ENCODE results near the gene ASAP2.

ASAP2 gene

DNA sequence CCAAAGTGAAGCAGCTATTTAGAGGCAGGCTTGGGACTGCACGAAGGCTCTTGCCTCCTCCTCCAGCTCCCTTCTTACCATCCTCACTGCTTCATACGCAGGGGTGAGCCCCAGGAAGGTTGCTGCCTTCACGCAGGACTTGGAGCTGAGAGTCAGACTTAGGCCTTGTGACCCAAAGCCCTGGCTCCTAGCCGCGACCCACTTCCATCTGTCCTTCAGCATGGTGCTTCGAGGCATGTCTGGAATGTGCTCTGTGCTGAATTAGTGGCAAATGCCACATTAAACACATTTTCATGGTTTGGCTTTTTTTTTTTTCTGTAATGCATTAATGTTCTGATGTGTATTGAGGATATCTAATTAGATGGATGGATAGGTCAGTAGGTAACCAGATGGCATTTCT is 179.2 kb downstream of the ASAP2 start:
- Histone ChIP-seq H3K4me3 (ENCODE audit: low read length, poor library complexity, severe bottlenecking) (no peak overlapping the region), H3K36me3 (ENCODE audit: insufficient read depth, low read length) (peaks cover 36% of the 10 kb centered on the region; the same call in 1 of the 2 replicates), H2AFZ (ENCODE audit: low read length) (no peak overlapping the region), H3K4me1 (ENCODE audit: insufficient read depth, low read length, poor library complexity, severe bottlenecking) (no peaks in the 10 kb centered on the region), H4K20me1 (ENCODE audit: insufficient read depth, low read length, poor library complexity, severe bottlenecking) (no peaks in the 10 kb centered on the region), H3K9me2 (replicated peaks; ENCODE audit: low read depth, low read length) (no peaks in the 10 kb centered on the region), H3K9me3 (ENCODE audit: insufficient read depth, low read depth, low read length) (no peaks in the 10 kb centered on the region), H3K27me3 (ENCODE audit: insufficient read depth, low read length, poor library complexity, severe bottlenecking) (no peaks in the 10 kb centered on the region), H3K9ac (ENCODE audit: low read depth, low read length, poor library complexity, severe bottlenecking) (no peak overlapping the region), H3K79me2 (ENCODE audit: insufficient read depth, low read length) (no peaks in the 10 kb centered on the region), H3F3A (ENCODE audit: low read depth) (no peaks in the 10 kb centered on the region), H3K4me2 (ENCODE audit: low read depth, low read length, poor library complexity, severe bottlenecking) (no peak overlapping the region)
- no peak for TF ChIP-seq EZH2phosphoT487 (IDR thresholded peaks at IDR 0.05; ENCODE audit: borderline replicate concordance)
- TF ChIP-seq, protein P1, sequence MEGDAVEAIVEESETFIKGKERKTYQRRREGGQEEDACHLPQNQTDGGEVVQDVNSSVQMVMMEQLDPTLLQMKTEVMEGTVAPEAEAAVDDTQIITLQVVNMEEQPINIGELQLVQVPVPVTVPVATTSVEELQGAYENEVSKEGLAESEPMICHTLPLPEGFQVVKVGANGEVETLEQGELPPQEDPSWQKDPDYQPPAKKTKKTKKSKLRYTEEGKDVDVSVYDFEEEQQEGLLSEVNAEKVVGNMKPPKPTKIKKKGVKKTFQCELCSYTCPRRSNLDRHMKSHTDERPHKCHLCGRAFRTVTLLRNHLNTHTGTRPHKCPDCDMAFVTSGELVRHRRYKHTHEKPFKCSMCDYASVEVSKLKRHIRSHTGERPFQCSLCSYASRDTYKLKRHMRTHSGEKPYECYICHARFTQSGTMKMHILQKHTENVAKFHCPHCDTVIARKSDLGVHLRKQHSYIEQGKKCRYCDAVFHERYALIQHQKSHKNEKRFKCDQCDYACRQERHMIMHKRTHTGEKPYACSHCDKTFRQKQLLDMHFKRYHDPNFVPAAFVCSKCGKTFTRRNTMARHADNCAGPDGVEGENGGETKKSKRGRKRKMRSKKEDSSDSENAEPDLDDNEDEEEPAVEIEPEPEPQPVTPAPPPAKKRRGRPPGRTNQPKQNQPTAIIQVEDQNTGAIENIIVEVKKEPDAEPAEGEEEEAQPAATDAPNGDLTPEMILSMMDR (conservative IDR thresholded peaks at IDR 0.05; ENCODE audit: low read length), result no peak

DNA sequence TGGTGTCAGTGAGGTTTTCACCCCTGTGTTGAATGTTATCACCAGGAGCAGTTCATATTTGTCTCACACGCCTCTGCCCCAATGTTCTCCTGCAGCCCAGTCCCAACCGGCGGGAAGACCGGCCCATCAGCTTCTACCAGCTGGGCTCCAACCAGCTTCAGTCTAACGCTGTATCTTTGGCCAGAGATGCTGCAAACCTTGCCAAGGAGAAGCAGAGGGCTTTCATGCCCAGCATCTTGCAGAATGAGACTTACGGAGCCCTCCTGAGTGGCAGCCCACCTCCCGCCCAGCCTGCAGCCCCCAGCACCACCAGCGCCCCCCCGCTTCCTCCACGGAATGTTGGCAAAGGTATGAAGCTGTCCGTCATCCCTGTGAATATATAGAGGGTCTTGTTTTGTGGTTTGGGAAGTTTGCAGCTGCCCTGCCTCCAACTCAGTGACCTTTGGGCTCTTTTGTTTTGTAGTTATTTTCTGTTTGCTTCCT is 181.6 kb downstream of the ASAP2 start:
- H3K36me3 ChIP-seq (ENCODE audit: insufficient read depth, low read length), result peaks cover 24% of the 10 kb centered on the region; the same call in 1 of the 2 replicates
- H2AFZ ChIP-seq (ENCODE audit: low read length), result no peak overlapping the region
- no peaks in the 10 kb centered on the region for H3K79me2 ChIP-seq (ENCODE audit: insufficient read depth, low read length)
- no peaks in the 10 kb centered on the region for H3K9me2 ChIP-seq (replicated peaks; ENCODE audit: low read depth, low read length)
- TF ChIP-seq EZH2phosphoT487 (IDR thresholded peaks at IDR 0.05; ENCODE audit: borderline replicate concordance), result no peak
- TF ChIP-seq, protein P1 (conservative IDR thresholded peaks at IDR 0.05; ENCODE audit: low read length), result no peak
- H3F3A ChIP-seq (ENCODE audit: low read depth), result no peaks in the 10 kb centered on the region
- H4K20me1 ChIP-seq (ENCODE audit: insufficient read depth, low read length, poor library complexity, severe bottlenecking), result no peaks in the 10 kb centered on the region
- H3K4me3 ChIP-seq (ENCODE audit: low read length, poor library complexity, severe bottlenecking), result no peak overlapping the region
- H3K4me2 ChIP-seq (ENCODE audit: low read depth, low read length, poor library complexity, severe bottlenecking), result no peak overlapping the region
- H3K9me3 ChIP-seq (ENCODE audit: insufficient read depth, low read depth, low read length), result no peaks in the 10 kb centered on the region
- no peaks in the 10 kb centered on the region for H3K27me3 ChIP-seq (ENCODE audit: insufficient read depth, low read length, poor library complexity, severe bottlenecking)
- no peaks in the 10 kb centered on the region for H3K4me1 ChIP-seq (ENCODE audit: insufficient read depth, low read length, poor library complexity, severe bottlenecking)
- H3K9ac ChIP-seq (ENCODE audit: low read depth, low read length, poor library complexity, severe bottlenecking), result no peak overlapping the region

DNA sequence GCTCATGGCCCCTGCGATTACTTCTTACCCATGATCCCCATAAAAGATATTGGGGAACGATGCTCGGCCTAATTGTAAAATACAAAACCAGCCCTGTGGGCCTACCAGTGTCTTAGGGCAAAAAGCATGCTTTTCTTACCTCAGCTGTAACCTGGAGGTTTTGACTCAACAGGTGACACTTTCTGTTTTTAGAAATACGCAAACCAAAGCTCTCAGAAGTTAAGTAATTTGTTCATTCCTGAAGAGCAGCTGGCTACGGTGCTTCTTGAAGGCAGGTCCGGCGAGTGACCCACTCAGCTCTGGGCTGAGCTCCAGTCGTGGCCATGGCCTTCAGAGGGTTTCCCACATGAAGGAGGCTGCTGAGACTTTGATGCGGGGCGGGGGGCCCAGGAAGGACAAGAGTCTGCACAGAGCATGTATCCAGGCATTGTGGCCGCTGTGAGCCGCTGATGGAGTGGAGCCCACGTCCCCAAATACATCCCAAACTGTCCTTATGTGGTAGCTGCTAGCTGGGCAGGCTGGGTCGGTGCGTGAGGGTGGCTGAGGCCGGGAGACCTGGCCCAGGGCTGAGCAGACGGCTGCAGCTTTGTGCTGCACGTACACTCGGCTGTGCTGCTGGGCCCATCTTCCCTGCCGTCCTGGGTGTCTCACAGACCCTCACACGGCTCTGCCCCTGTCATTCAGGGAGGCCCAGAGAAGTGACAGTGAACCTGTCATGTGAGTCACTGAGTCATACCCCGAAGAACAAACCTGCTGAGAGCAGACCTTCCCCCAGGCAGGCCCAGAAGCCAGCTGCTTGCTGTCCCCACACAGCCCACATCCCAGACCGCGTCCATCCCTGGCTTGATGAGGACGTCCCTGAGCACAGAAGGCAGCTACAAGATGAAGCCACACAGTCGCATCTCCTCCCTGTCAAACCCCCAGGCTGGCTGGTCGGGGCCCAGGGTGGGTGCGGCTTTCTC is 182.6 kb downstream of the ASAP2 start:
- H3K79me2 ChIP-seq (ENCODE audit: insufficient read depth, low read length), result no peaks in the 10 kb centered on the region
- no peaks in the 10 kb centered on the region for H3K27me3 ChIP-seq (ENCODE audit: insufficient read depth, low read length, poor library complexity, severe bottlenecking)
- H4K20me1 ChIP-seq (ENCODE audit: insufficient read depth, low read length, poor library complexity, severe bottlenecking), result no peaks in the 10 kb centered on the region
- H3K4me2 ChIP-seq (ENCODE audit: low read depth, low read length, poor library complexity, severe bottlenecking), result no peak overlapping the region
- peaks cover 24% of the 10 kb centered on the region; the same call in 1 of the 2 replicates for H3K36me3 ChIP-seq (ENCODE audit: insufficient read depth, low read length)
- H3K9me3 ChIP-seq (ENCODE audit: insufficient read depth, low read depth, low read length), result no peaks in the 10 kb centered on the region
- H3K4me3 ChIP-seq (ENCODE audit: low read length, poor library complexity, severe bottlenecking), result no peak overlapping the region
- TF ChIP-seq, protein P1 (conservative IDR thresholded peaks at IDR 0.05; ENCODE audit: low read length), result no peak
- TF ChIP-seq EZH2phosphoT487 (IDR thresholded peaks at IDR 0.05; ENCODE audit: borderline replicate concordance), result no peak
- no peak overlapping the region for H2AFZ ChIP-seq (ENCODE audit: low read length)
- H3K9ac ChIP-seq (ENCODE audit: low read depth, low read length, poor library complexity, severe bottlenecking), result no peak overlapping the region
- no peaks in the 10 kb centered on the region for H3K4me1 ChIP-seq (ENCODE audit: insufficient read depth, low read length, poor library complexity, severe bottlenecking)
- H3F3A ChIP-seq (ENCODE audit: low read depth), result no peaks in the 10 kb centered on the region
- H3K9me2 ChIP-seq (replicated peaks; ENCODE audit: low read depth, low read length), result no peaks in the 10 kb centered on the region
